K562 (cell line): ENCODE measurements around the gene OR7C2. TPM values are rescaled to one million over a fixed set of nuclear protein-coding genes. Genes with fewer than 3 reads are reported as not detected.

ENCODE experiments used
- ARNT ChIP-seq, 2 experiments: fragments of 450-650 bp; IDR thresholded peaks; 2 replicates each; pipeline ENCODE4 v1.6.1; 2016; ENCODE audit warnings: mild to moderate bottlenecking in 1 of 2
- FOXK2 ChIP-seq, 2 experiments: fragments of 450-650 bp; IDR thresholded peaks in 1 of 2; conservative IDR thresholded peaks in 1 of 2; 2 replicates each; pipeline ENCODE4 v1.6.1; 2016; ENCODE audit warnings: low read depth in 2 of 2, mild to moderate bottlenecking in 1 of 2
- HNRNPK ChIP-seq: fragments of 200-400 bp; formaldehyde crosslinking; IDR thresholded peaks from one replicate; pipeline ENCODE4 v1.6.1; 2018; ENCODE audit warnings: mild to moderate bottlenecking, low read depth, low read length; ENCODE audit not compliant: poor library complexity, severe bottlenecking
- NFIC ChIP-seq: fragments of 450-650 bp; IDR thresholded peaks from 2 replicates; pipeline ENCODE4 v1.6.1; 2017; ENCODE audit warnings: mild to moderate bottlenecking, inconsistent platforms
- NFRKB ChIP-seq: fragments of 450-650 bp; IDR thresholded peaks from 2 replicates; pipeline ENCODE4 v1.6.1; 2016; ENCODE audit warnings: low read depth
- RHOXF2B ChIP-seq: fragments of 250-450 bp; sonication (Bioruptor Pico); conservative IDR thresholded peaks from 2 replicates; pipeline ENCODE4 v1.5.1; 2021
- ZBED1 ChIP-seq: IDR thresholded peaks from 2 replicates; pipeline ENCODE4 v1.6.1; 2014
- ZNF274 ChIP-seq: IDR thresholded peaks from 2 replicates; pipeline ENCODE4 v1.6.1; 2011; ENCODE audit warnings: low read depth, mild to moderate bottlenecking, low read length, moderate library complexity, borderline replicate concordance
- ZNF644 ChIP-seq: fragments of 200-800 bp; sonication (Bioruptor generic); IDR thresholded peaks from 2 replicates; pipeline ENCODE4 v1.6.1; 2016; ENCODE audit warnings: low read depth, missing genetic modification characterization, missing compliant biosample characterization
- polyA plus RNA-seq, 8 experiments: library from polyadenylated mRNA; depleted of rRNA in 4 of 8; stranded (reverse) in 5 of 8; unstranded in 3 of 8; fragments of >200 nt; fragmentation: Nextera tagmentation in 2 of 8; fragmentation: Illumina TruSeq in 1 of 8; extraction: Ambion mirVana in 2 of 8; extraction: Trizol in 1 of 8; gene quantifications; 2 replicates each; pipeline versions ENCODE4 v1.2.1 to v1.2.3, GENCODE V29; 2011 to 2014; ENCODE audit warnings: inconsistent platforms in 1 of 8, missing spikeins in 1 of 8
- total RNA-seq, 7 experiments: library from RNA; depleted of rRNA in 6 of 7; stranded (reverse); fragments of >200 nt in 6 of 7; fragmentation: Illumina TruSeq in 2 of 7; extraction: Trizol in 2 of 7; gene quantifications; 2 replicates each; pipeline versions ENCODE4 v1.2.1 to v1.2.3, GENCODE V29; 2011 to 2021; ENCODE audit warnings: low replicate concordance in 1 of 7
- TF ChIP-seq, protein P1 (sequence below): fragments of 250-450 bp; sonication (Bioruptor Pico); IDR thresholded peaks from 2 replicates; pipeline ENCODE4 v1.8.0; 2021; ENCODE audit warnings: mild to moderate bottlenecking, moderate library complexity
- TF ChIP-seq, protein P2 (sequence below): fragments of 450-650 bp; formaldehyde crosslinking; IDR thresholded peaks from 2 replicates; pipeline ENCODE4 v1.4.0; 2022; ENCODE audit warnings: missing genetic modification characterization
- TF ChIP-seq, protein P3 (sequence below): sonication (generic); formaldehyde crosslinking; IDR thresholded peaks from 2 replicates; pipeline ENCODE4 v1.8.0; 2022; ENCODE audit warnings: mild to moderate bottlenecking, missing genetic modification reagents, borderline replicate concordance
- TF ChIP-seq, protein P4 (sequence below): fragments of 250-450 bp; sonication (Bioruptor Pico); IDR thresholded peaks from 2 replicates; pipeline ENCODE4 v1.4.0; 2020
- TF ChIP-seq, protein P5 (sequence below): fragments of 450-650 bp; formaldehyde crosslinking; IDR thresholded peaks from 2 replicates; pipeline ENCODE4 v1.4.0; 2020; ENCODE audit warnings: mild to moderate bottlenecking, moderate library complexity

OR7C2 gene
- total and polyA plus RNA-seq, 9 of the 15 experiments (the other 6 are each of a cell fraction or from before 2014, with no cell fraction given), result not detected

DNA sequence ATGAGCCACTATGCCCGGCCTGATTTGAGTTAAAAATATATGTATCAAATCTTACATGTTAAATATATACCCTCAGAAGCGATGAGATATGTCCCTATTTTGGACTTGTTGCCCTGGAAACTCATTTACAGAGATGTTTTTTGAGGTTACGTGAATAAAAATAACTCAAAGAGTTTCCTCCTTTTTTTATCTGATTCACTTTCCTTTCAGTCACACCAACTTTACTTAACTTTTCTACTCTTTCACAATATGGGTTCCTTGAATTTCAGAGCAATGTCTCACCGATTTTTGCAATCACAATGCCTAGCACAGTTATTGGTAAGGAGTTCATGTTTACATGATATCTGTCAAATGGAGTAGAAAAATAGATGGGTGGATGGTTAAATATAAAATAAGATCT lies 2.3 kb downstream of the OR7C2 start (continued):
- TF ChIP-seq, protein P1, sequence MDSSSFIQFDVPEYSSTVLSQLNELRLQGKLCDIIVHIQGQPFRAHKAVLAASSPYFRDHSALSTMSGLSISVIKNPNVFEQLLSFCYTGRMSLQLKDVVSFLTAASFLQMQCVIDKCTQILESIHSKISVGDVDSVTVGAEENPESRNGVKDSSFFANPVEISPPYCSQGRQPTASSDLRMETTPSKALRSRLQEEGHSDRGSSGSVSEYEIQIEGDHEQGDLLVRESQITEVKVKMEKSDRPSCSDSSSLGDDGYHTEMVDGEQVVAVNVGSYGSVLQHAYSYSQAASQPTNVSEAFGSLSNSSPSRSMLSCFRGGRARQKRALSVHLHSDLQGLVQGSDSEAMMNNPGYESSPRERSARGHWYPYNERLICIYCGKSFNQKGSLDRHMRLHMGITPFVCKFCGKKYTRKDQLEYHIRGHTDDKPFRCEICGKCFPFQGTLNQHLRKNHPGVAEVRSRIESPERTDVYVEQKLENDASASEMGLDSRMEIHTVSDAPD, result no peak
- TF ChIP-seq, protein P2, sequence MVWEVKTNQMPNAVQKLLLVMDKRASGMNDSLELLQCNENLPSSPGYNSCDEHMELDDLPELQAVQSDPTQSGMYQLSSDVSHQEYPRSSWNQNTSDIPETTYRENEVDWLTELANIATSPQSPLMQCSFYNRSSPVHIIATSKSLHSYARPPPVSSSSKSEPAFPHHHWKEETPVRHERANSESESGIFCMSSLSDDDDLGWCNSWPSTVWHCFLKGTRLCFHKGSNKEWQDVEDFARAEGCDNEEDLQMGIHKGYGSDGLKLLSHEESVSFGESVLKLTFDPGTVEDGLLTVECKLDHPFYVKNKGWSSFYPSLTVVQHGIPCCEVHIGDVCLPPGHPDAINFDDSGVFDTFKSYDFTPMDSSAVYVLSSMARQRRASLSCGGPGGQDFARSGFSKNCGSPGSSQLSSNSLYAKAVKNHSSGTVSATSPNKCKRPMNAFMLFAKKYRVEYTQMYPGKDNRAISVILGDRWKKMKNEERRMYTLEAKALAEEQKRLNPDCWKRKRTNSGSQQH (CRISPR knock-in tag), result no peak
- TF ChIP-seq NFRKB (no peak), ARNT (IDR thresholded peaks at IDR 0.05) (no peak), FOXK2 (conservative IDR thresholded peaks at IDR 0.05 in 1 of 2, IDR thresholded peaks at IDR 0.05 in 1 of 2; ENCODE audit: low read depth in 2 of 2) (no peak), NFIC (no peak), ZBED1 (no peak), ZNF644 (no peak), RHOXF2B (CRISPR knock-in tag) (no peak), HNRNPK (no peak), ZNF274 (no peak)
- TF ChIP-seq, protein P3, sequence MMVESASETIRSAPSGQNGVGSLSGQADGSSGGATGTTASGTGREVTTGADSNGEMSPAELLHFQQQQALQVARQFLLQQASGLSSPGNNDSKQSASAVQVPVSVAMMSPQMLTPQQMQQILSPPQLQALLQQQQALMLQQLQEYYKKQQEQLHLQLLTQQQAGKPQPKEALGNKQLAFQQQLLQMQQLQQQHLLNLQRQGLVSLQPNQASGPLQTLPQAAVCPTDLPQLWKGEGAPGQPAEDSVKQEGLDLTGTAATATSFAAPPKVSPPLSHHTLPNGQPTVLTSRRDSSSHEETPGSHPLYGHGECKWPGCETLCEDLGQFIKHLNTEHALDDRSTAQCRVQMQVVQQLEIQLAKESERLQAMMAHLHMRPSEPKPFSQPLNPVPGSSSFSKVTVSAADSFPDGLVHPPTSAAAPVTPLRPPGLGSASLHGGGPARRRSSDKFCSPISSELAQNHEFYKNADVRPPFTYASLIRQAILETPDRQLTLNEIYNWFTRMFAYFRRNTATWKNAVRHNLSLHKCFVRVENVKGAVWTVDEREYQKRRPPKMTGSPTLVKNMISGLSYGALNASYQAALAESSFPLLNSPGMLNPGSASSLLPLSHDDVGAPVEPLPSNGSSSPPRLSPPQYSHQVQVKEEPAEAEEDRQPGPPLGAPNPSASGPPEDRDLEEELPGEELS (CRISPR knock-in tag), result no peak
- TF ChIP-seq, protein P4, sequence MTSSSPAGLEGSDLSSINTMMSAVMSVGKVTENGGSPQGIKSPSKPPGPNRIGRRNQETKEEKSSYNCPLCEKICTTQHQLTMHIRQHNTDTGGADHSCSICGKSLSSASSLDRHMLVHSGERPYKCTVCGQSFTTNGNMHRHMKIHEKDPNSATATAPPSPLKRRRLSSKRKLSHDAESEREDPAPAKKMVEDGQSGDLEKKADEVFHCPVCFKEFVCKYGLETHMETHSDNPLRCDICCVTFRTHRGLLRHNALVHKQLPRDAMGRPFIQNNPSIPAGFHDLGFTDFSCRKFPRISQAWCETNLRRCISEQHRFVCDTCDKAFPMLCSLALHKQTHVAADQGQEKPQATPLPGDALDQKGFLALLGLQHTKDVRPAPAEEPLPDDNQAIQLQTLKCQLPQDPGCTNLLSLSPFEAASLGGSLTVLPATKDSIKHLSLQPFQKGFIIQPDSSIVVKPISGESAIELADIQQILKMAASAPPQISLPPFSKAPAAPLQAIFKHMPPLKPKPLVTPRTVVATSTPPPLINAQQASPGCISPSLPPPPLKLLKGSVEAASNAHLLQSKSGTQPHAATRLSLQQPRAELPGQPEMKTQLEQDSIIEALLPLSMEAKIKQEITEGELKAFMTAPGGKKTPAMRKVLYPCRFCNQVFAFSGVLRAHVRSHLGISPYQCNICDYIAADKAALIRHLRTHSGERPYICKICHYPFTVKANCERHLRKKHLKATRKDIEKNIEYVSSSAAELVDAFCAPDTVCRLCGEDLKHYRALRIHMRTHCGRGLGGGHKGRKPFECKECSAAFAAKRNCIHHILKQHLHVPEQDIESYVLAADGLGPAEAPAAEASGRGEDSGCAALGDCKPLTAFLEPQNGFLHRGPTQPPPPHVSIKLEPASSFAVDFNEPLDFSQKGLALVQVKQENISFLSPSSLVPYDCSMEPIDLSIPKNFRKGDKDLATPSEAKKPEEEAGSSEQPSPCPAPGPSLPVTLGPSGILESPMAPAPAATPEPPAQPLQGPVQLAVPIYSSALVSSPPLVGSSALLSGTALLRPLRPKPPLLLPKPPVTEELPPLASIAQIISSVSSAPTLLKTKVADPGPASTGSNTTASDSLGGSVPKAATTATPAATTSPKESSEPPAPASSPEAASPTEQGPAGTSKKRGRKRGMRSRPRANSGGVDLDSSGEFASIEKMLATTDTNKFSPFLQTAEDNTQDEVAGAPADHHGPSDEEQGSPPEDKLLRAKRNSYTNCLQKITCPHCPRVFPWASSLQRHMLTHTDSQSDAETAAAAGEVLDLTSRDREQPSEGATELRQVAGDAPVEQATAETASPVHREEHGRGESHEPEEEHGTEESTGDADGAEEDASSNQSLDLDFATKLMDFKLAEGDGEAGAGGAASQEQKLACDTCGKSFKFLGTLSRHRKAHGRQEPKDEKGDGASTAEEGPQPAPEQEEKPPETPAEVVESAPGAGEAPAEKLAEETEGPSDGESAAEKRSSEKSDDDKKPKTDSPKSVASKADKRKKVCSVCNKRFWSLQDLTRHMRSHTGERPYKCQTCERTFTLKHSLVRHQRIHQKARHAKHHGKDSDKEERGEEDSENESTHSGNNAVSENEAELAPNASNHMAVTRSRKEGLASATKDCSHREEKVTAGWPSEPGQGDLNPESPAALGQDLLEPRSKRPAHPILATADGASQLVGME (CRISPR knock-in tag), result no peak
- TF ChIP-seq, protein P5, sequence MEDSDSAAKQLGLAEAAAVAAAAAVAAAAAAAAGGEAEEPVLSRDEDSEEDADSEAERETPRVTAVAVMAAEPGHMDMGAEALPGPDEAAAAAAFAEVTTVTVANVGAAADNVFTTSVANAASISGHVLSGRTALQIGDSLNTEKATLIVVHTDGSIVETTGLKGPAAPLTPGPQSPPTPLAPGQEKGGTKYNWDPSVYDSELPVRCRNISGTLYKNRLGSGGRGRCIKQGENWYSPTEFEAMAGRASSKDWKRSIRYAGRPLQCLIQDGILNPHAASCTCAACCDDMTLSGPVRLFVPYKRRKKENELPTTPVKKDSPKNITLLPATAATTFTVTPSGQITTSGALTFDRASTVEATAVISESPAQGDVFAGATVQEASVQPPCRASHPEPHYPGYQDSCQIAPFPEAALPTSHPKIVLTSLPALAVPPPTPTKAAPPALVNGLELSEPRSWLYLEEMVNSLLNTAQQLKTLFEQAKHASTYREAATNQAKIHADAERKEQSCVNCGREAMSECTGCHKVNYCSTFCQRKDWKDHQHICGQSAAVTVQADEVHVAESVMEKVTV (CRISPR knock-in tag), result no peak
